Osteocyte (in vitro differentiated cells): ENCODE results near the gene CEACAM6. TPM values are rescaled to one million over a fixed set of nuclear protein-coding genes. Genes with fewer than 3 reads are reported as not detected.
"Not testable (repeated sequence)": the region's sequence is repeated elsewhere in the genome, so short reads cannot be mapped to it uniquely, and the experiment has no call there.

Source experiments
- DNase-seq: peaks from one replicate; pipeline ENCODE4 v3.0.0; 2021; ENCODE audit warnings: mixed read lengths; ENCODE audit not compliant: unreplicated experiment; ENCODE audit errors: extremely low spot score
- H3K27ac Mint-ChIP-seq: one replicate; pipeline ENCODE4 v1.8.0; 2021; ENCODE audit warnings: mild to moderate bottlenecking, mixed read lengths; ENCODE audit not compliant: unreplicated experiment
- H3K27me3 Mint-ChIP-seq: one replicate; pipeline ENCODE4 v1.8.0; 2021; ENCODE audit warnings: mixed read lengths; ENCODE audit not compliant: unreplicated experiment
- H3K36me3 Mint-ChIP-seq: one replicate; pipeline ENCODE4 v1.8.0; 2021; ENCODE audit warnings: mixed read lengths; ENCODE audit not compliant: unreplicated experiment
- H3K4me1 Mint-ChIP-seq: one replicate; pipeline ENCODE4 v1.8.0; 2021; ENCODE audit warnings: mixed read lengths; ENCODE audit not compliant: unreplicated experiment
- H3K4me3 Mint-ChIP-seq: one replicate; pipeline ENCODE4 v1.8.0; 2021; ENCODE audit warnings: mild to moderate bottlenecking, moderate library complexity, mixed read lengths; ENCODE audit not compliant: unreplicated experiment
- H3K9me3 Mint-ChIP-seq: one replicate; pipeline ENCODE4 v1.8.0; 2021; ENCODE audit warnings: mixed read lengths; ENCODE audit not compliant: unreplicated experiment
- long read RNA-seq: library from polyadenylated mRNA; unstranded; transcript quantifications from one replicate; pipeline ENCODE4 v2.0.0, GENCODE V29; 2021
- total RNA-seq: library from RNA; stranded (reverse); gene quantifications from 2 replicates; pipeline ENCODE4 v1.2.1, GENCODE V29; 2021
- TF ChIP-seq, protein P1 (sequence below): fragments of 200-600 bp; sonication (generic); IDR thresholded peaks from 2 replicates; pipeline ENCODE4 v1.5.0; 2021; ENCODE audit warnings: antibody characterized with exemption, mild to moderate bottlenecking, moderate library complexity

Gene CEACAM6
- not detected in 2 replicates for total RNA-seq
- long read RNA-seq, result 0 reads

DNA sequence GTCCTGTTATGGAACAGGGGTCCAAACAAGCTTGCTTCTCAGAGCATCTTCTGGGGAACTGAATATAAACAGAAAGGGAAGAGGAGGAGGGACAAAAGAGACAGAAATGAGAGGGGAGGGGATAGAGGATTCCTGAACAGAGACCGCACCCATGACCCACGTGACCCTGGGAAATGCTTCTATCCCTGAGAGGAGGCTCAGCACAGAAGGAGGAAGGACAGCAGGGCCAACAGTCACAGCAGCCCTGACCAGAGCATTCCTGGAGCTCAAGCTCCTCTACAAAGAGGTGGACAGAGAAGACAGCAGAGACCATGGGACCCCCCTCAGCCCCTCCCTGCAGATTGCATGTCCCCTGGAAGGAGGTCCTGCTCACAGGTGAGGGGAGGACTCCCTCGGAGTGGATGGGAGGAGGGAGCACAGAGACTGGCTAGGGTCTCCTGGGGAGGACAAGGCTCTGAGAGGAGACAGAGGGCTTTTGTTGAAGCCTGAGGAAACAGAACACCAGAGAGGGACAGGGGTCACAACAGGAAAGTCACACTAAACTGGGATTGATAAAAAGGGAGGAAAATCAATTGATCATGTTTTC lies at the start of gene CEACAM6:
CEACAM6 (plus strand) TSS at position 203 of the 586 bp plus-strand sequence; CDS start at position 312, 109 bp downstream.
- TF ChIP-seq, protein P1, sequence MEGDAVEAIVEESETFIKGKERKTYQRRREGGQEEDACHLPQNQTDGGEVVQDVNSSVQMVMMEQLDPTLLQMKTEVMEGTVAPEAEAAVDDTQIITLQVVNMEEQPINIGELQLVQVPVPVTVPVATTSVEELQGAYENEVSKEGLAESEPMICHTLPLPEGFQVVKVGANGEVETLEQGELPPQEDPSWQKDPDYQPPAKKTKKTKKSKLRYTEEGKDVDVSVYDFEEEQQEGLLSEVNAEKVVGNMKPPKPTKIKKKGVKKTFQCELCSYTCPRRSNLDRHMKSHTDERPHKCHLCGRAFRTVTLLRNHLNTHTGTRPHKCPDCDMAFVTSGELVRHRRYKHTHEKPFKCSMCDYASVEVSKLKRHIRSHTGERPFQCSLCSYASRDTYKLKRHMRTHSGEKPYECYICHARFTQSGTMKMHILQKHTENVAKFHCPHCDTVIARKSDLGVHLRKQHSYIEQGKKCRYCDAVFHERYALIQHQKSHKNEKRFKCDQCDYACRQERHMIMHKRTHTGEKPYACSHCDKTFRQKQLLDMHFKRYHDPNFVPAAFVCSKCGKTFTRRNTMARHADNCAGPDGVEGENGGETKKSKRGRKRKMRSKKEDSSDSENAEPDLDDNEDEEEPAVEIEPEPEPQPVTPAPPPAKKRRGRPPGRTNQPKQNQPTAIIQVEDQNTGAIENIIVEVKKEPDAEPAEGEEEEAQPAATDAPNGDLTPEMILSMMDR, result no peak
- no peak within 1 kb of the TSS for H3K27ac Mint-ChIP-seq
- H3K9me3 Mint-ChIP-seq, result no peaks in the 10 kb centered on the region
- no peak within 1 kb of the TSS for H3K4me3 Mint-ChIP-seq
- no peaks in the 10 kb centered on the region for H3K4me1 Mint-ChIP-seq
- H3K27me3 Mint-ChIP-seq, result peaks cover 38% of the 10 kb centered on the region
- no peaks in the 10 kb centered on the region for H3K36me3 Mint-ChIP-seq
- no peak for DNase-seq

DNA sequence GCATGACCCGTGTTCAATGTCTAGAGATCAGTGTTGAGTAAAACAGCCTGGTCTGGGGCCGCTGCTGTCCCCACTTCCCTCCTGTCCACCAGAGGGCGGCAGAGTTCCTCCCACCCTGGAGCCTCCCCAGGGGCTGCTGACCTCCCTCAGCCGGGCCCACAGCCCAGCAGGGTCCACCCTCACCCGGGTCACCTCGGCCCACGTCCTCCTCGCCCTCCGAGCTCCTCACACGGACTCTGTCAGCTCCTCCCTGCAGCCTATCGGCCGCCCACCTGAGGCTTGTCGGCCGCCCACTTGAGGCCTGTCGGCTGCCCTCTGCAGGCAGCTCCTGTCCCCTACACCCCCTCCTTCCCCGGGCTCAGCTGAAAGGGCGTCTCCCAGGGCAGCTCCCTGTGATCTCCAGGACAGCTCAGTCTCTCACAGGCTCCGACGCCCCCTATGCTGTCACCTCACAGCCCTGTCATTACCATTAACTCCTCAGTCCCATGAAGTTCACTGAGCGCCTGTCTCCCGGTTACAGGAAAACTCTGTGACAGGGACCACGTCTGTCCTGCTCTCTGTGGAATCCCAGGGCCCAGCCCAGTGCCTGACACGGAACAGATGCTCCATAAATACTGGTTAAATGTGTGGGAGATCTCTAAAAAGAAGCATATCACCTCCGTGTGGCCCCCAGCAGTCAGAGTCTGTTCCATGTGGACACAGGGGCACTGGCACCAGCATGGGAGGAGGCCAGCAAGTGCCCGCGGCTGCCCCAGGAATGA lies 48.4 kb upstream of the CEACAM6 start:
- Mint-ChIP-seq H3K4me1 (no peaks in the 10 kb centered on the region), H3K27me3 (no peaks in the 10 kb centered on the region), H3K9me3 (no peaks in the 10 kb centered on the region), H3K27ac (no peak overlapping the region), H3K4me3 (no peak overlapping the region), H3K36me3 (no peaks in the 10 kb centered on the region)
- DNase-seq, result no peak
- TF ChIP-seq, protein P1, result peak; percentile 31

DNA sequence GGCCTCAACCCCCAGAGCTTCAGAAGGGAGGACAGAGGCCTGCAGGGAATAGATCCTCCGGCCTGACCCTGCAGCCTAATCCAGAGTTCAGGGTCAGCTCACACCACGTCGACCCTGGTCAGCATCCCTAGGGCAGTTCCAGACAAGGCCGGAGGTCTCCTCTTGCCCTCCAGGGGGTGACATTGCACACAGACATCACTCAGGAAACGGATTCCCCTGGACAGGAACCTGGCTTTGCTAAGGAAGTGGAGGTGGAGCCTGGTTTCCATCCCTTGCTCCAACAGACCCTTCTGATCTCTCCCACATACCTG lies 47.9 kb upstream of the CEACAM6 start:
- DNase-seq, result no peak
- Mint-ChIP-seq H3K9me3 (no peaks in the 10 kb centered on the region), H3K4me3 (no peak overlapping the region), H3K36me3 (no peaks in the 10 kb centered on the region), H3K27ac (no peak overlapping the region), H3K27me3 (peaks cover under 1% of the 10 kb centered on the region), H3K4me1 (no peaks in the 10 kb centered on the region)
- TF ChIP-seq, protein P1, result no peak

DNA sequence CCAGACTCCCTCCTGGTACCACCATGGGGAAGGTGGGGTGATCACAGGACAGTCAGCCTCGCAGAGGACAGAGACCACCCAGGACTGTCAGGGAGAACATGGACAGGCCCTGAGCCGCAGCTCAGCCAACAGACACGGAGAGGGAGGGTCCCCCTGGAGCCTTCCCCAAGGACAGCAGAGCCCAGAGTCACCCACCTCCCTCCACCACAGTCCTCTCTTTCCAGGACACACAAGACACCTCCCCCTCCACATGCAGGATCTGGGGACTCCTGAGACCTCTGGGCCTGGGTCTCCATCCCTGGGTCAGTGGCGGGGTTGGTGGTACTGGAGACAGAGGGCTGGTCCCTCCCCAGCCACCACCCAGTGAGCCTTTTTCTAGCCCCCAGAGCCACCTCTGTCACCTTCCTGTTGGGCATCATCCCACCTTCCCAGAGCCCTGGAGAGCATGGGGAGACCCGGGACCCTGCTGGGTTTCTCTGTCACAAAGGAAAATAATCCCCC lies 47.4 kb upstream of the CEACAM6 start:
- no peaks in the 10 kb centered on the region for H3K36me3 Mint-ChIP-seq
- H3K27ac Mint-ChIP-seq, result no peak overlapping the region
- H3K4me3 Mint-ChIP-seq, result no peak overlapping the region
- H3K27me3 Mint-ChIP-seq, result peaks cover 4% of the 10 kb centered on the region
- H3K4me1 Mint-ChIP-seq, result no peaks in the 10 kb centered on the region
- DNase-seq, result no peak
- H3K9me3 Mint-ChIP-seq, result no peaks in the 10 kb centered on the region
- TF ChIP-seq, protein P1, result no peak

DNA sequence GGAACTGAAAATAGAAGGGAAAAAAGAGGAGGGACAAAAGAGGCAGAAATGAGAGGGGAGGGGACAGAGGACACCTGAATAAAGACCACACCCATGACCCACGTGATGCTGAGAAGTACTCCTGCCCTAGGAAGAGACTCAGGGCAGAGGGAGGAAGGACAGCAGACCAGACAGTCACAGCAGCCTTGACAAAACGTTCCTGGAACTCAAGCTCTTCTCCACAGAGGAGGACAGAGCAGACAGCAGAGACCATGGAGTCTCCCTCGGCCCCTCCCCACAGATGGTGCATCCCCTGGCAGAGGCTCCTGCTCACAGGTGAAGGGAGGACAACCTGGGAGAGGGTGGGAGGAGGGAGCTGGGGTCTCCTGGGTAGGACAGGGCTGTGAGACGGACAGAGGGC lies 46.8 kb upstream of the CEACAM6 start, which contains the start of gene CEACAM5:
CEACAM5 (plus strand) TSS at position 146 of the 400 bp plus-strand sequence; CDS start at position 252, 106 bp downstream.
- H3K27me3 Mint-ChIP-seq, result peaks cover 4% of the 10 kb centered on the region
- TF ChIP-seq, protein P1, result no peak
- H3K27ac Mint-ChIP-seq, result no peak within 1 kb of the TSS
- H3K36me3 Mint-ChIP-seq, result no peaks in the 10 kb centered on the region
- no peaks in the 10 kb centered on the region for H3K9me3 Mint-ChIP-seq
- no peak within 1 kb of the TSS for H3K4me3 Mint-ChIP-seq
- peak; percentile 63 for DNase-seq
- H3K4me1 Mint-ChIP-seq, result no peaks in the 10 kb centered on the region

DNA sequence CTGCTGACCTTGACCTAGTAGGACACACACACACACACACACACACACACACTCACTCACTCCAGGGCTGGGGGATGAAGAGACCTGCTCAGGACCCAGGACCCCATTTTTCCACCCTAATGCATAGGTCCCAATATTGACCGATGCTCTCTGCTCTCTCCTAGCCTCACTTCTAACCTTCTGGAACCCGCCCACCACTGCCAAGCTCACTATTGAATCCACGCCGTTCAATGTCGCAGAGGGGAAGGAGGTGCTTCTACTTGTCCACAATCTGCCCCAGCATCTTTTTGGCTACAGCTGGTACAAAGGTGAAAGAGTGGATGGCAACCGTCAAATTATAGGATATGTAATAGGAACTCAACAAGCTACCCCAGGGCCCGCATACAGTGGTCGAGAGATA lies 45.8 kb upstream of the CEACAM6 start:
- H3K27me3 Mint-ChIP-seq, result not testable (repeated sequence)

More for the DNA sequence above, 45.8 kb upstream of the CEACAM6 start:
- not testable (repeated sequence) for H3K4me1 Mint-ChIP-seq, H3K4me3 Mint-ChIP-seq, H3K27ac Mint-ChIP-seq, H3K9me3 Mint-ChIP-seq, H3K36me3 Mint-ChIP-seq
- peak; percentile 73 for DNase-seq
